Tibial nerve (tissue), 4 donors: Measurements from ENCODE around the gene ARHGAP21.

Source experiments
- EP300 ChIP-seq, 2 donors: sonication (generic); formaldehyde crosslinking; IDR thresholded peaks; one replicate each; pipeline ENCODE4 v1.6.1; 2017; ENCODE audit warnings: antibody characterized with exemption in 2 of 2, mild to moderate bottlenecking in 1 of 2
- POLR2A ChIP-seq, 2 donors: fragments of 450-650 bp; IDR thresholded peaks; one replicate each; pipeline ENCODE4 v1.6.1; 2017; ENCODE audit warnings: antibody characterized with exemption in 2 of 2, mild to moderate bottlenecking in 2 of 2, moderate library complexity in 2 of 2
- TF ChIP-seq, protein P1 (sequence below), 5 experiments: fragments of 200-600 bp in 3 of 5; fragments of 450-650 bp in 2 of 5; sonication (generic) in 3 of 5; IDR thresholded peaks; one replicate each; pipeline ENCODE4 v1.5.1; 2016 to 2019; ENCODE audit warnings: antibody characterized with exemption in 5 of 5, mild to moderate bottlenecking in 3 of 5, moderate library complexity in 2 of 5

DNA sequence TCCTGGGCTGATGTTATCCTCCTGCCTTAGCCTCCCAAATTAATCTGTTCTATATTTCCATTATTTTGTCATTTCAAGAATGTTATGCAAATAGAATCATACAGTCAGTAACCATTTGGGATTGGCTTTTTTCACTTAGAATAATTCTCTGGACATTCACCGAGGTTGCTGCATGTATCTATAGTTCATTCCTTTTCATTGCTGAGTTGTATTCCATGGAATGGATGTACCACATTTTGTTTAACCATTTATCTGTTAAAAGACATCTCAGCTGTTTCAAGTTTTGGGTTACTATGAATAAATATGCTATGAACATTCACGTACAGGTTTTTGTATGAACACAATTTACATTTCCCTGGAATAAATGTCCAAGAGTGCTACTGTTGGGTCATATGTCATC is 44.9 kb downstream of the ARHGAP21 start:
- TF ChIP-seq, protein P1, sequence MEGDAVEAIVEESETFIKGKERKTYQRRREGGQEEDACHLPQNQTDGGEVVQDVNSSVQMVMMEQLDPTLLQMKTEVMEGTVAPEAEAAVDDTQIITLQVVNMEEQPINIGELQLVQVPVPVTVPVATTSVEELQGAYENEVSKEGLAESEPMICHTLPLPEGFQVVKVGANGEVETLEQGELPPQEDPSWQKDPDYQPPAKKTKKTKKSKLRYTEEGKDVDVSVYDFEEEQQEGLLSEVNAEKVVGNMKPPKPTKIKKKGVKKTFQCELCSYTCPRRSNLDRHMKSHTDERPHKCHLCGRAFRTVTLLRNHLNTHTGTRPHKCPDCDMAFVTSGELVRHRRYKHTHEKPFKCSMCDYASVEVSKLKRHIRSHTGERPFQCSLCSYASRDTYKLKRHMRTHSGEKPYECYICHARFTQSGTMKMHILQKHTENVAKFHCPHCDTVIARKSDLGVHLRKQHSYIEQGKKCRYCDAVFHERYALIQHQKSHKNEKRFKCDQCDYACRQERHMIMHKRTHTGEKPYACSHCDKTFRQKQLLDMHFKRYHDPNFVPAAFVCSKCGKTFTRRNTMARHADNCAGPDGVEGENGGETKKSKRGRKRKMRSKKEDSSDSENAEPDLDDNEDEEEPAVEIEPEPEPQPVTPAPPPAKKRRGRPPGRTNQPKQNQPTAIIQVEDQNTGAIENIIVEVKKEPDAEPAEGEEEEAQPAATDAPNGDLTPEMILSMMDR (IDR thresholded peaks at IDR 0.05) = no peak
- TF ChIP-seq POLR2A (IDR thresholded peaks at IDR 0.05) (no peak), EP300 (IDR thresholded peaks at IDR 0.05) (no peak)
